GM20431 (cell line): ENCODE measurements around the gene FRMPD2.
"Not testable (repeated sequence)": the region's sequence is repeated elsewhere in the genome, so short reads cannot be mapped to it uniquely, and the experiment has no call there.

ENCODE experiments used
- in situ Hi-C: fragments of 300-500 bp; cut with MseI, MboI; formaldehyde crosslinking; loops from one replicate; pipeline ENCODE4 v1.15.0; 2020; ENCODE audit warnings: low sequenced_read_pairs; ENCODE audit not compliant: unreplicated experiment

The FRMPD2 gene

GRCh38 chr10:48236199-48236621, 38.3 kb downstream of the FRMPD2 start:
- in situ Hi-C loops, result no loop called here

- in situ Hi-C loops, result no loop called here
These were observed 39.0 kb downstream of the FRMPD2 start for GRCh38 chr10:48235501-48235900.

DNA sequence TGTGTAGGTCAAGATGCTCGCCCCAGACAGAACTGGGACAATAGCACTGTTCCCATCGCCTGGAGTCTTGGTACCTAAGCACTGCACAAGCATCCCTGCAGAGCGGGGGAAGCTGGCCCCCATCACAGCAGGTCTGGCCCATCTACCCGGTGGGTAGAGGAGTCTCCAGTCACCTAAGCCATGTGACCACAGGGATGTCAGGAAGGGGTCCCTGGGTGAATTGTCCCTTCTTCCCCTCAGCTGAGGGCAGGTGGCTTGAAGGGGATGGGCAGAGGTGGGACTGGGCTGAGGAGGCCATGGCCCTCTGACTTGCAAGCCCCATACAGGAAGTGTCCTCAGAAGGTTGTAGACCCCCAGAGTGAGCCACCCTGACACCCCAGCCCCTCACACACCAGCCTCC, 39.7 kb downstream of the FRMPD2 start:
- in situ Hi-C loops, result no loop called here

GRCh38 chr10:48234295-48234694, 40.2 kb downstream of the FRMPD2 start:
- in situ Hi-C loops, result no loop called here

GRCh38 chr10:48233559-48234005, 40.9 kb downstream of the FRMPD2 start:
- in situ Hi-C loops, result no loop called here

- in situ Hi-C loops, result no loop called here
These were observed 41.6 kb downstream of the FRMPD2 start for GRCh38 chr10:48232717-48233447.

- in situ Hi-C loops, result no loop called here
These were observed 42.7 kb downstream of the FRMPD2 start for GRCh38 chr10:48231699-48232315.

DNA sequence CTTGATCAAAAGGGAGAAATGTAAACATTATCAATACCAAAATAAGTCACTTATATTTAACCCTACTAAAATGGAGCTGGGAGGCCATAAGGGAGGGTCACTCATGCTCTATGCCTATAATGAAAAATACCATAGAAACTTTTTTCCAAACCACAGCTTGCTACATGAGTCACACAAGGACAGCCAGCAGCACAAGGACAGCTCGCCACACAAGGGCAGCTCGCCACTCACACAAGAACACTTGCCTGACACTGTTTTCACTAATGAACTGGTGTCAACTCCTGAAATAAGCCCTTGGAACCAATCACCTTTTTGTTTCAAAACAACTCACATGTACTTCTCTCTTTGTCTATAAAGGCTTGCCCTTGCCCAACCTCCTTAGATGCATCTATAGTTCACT, 43.3 kb downstream of the FRMPD2 start:
- in situ Hi-C loops, result no loop called here

DNA sequence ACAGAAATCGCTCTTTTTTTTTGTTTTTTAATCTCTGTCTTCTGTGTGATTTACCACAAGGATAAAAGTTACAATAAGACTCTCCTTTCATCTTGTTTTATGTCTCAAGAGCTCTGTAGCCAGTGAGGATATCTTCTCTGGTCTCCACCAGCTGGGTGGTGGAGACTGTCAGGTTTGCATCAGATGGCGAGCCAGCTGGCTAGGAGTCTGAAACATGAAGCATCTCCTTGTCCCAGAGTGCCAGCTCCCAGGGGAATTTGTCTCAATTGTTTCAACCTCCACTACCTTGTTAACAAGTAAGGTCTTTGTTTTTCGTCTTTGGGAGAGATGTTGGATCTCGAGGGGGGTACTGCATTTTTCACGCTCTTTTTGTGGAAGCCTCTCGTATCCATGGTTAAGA, 47.3 kb downstream of the FRMPD2 start:
- in situ Hi-C loops, result no loop called here

GRCh38 chr10:48224979-48225560, 49.4 kb downstream of the FRMPD2 start:
- in situ Hi-C loops, result no loop called here

DNA sequence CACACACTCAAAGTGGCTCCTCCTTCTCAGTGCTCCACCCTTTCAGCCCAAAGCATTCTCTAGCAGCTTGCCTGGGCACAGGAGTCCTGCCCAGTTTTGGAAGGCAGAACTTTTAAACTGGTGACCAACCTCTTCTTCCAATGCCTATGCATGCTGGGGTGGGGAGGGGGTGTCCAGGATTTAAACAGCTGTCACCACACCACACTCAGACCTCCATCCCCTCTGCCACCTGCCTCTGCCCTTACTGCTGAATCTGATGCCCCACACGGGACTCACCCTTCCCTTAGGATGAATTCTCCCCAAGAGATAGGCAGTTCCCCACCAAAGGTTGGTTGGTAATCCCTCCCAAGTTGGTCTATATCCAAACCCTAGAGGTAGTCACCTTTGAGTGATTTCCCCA, 50.2 kb downstream of the FRMPD2 start:
- in situ Hi-C loops, result no loop called here

- in situ Hi-C loops, result no loop called here
These were observed 52.7 kb downstream of the FRMPD2 start for GRCh38 chr10:48221814-48222213.

DNA sequence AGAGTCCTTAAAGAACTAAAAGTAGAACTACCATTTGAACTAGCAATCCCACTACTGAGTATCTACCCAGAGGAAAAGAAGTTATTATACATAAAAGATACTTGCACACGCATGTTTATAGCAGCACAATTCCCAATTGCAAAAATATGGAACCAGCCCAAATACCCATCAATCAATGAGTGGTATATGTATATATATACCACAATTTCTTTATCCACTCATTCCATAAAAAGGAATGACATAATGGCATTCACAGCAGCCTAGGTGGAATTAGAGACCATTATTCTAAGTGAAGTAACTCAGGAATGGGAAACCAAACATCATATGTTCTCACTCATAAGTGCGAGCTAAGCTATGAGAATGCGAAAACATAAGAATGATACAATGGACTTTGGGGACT, 53.5 kb downstream of the FRMPD2 start:
- in situ Hi-C loops, result not testable (repeated sequence)

GRCh38 chr10:48219194-48219593, 55.3 kb downstream of the FRMPD2 start:
- in situ Hi-C loops, result no loop called here

DNA sequence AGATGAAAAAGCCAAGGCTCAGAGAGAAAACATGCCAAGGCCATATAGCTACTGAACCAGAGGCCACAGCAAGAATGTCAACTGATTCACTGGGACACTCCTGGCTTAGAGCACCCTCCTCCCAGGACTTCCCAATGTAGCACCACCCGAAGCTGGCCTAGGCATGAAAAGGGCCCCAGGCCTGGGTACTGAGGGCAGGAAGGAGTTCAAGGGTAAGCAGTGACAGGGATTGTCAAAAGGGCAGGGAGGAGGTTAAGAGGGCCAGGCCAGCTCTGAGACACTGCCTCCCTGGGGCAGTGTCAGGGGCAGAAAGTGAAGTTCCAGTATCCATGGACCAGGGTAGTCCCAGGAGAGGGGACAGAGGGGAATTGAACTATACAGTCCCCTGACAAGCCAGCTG, 57.8 kb downstream of the FRMPD2 start:
- in situ Hi-C loops, result no loop called here

- in situ Hi-C loops, result no loop called here
These were observed 58.3 kb downstream of the FRMPD2 start for GRCh38 chr10:48216204-48216505.

- in situ Hi-C loops, result no loop called here
These were observed 58.9 kb downstream of the FRMPD2 start for GRCh38 chr10:48215486-48216203.

DNA sequence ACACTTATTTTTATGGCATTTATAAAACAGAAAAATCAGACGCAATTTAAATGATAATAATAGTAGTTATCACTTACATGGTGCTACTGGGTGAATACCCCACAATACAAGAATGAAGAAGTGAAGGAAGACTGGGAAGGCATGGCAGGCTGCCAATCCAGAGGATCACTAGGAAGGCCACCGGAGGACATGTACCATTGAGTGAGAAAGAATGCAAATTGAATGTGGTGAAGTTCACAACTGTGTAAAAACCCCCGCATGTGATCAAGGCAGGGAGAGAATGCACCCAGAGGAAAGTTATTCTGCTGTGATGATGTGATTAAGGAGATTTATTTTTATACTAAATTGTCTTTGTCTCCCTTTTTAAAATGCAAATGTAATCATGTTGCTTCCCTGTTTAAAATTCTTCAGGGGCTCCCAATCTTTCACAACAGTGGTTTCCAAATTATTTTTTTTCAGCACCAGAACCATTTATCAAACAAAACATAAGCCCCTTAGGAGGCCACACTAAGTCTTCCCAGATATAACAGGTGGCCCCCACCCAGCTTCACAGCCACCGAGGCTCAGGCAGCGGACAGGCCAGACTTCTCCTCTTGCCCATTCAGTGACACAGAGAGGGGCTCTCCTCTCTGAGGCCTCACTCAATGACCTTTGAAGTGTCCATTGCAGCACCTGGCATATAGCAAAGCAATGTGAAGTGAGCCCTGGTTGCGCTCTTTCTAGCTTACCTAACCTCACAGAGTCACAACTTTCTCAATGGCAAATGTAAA, 59.6 kb downstream of the FRMPD2 start:
- in situ Hi-C loops, result no loop called here

DNA sequence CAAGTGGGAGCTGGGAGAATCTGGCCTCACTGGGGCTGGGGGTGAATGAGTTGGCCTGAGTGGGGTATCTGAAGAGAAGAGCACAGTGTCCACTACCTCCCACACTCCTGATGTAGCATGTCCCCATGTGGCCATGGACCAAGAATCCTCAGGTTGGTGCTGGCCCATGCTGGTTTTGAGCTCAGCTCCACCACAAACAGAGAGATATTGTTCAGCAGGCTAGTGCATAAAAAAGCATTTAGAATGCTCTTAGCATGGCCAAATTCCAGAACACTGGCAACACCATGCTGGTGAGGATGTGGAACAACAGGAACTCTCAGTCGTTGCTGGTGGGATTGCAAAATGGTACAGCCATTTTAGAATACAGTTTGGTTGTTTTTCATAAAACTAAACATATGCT, 61.4 kb downstream of the FRMPD2 start:
- in situ Hi-C loops, result no loop called here

DNA sequence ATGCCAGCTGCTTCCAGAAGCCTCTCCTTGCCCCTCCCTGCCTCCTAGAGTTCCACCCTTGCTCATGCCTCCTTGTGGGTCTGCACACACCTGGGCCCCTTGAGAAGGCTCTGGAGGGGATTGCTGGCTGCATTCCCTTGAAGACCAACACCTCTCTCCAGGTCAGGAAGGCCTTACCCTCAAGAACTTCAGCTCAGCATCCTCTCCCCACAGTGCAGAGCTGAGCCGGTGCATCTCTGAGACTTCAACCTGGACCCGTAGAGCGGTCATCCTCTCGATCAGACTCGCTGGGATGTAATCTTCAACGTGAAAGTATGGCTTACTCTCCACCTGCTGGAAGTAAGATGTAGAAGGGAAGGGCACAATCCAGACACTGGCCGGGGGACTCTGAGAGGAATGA, 62.7 kb downstream of the FRMPD2 start:
- in situ Hi-C loops, result no loop called here
